CD4-positive, alpha-beta T cell treated with Interleukin-4 for 1 hour (primary cell): Measurements from ENCODE around the gene PIGW.

ENCODE experiments used
- DNase-seq, 2 donors: peaks; one replicate each; pipeline ENCODE4 v3.0.0-alpha.2; 2020 to 2022

Gene PIGW

GRCh38 chr17:36509272-36509985 lies 25.4 kb upstream of the PIGW start:
- no peak for DNase-seq

- no peak for DNase-seq
These were observed 24.2 kb upstream of the PIGW start for GRCh38 chr17:36510636-36511035.

GRCh38 chr17:36511216-36511615 lies 23.6 kb upstream of the PIGW start:
- no peak for DNase-seq

- no peak for DNase-seq
These were observed 22.1 kb upstream of the PIGW start for GRCh38 chr17:36512641-36513040.

GRCh38 chr17:36514856-36515255 lies 19.9 kb upstream of the PIGW start:
- no peak for DNase-seq

- no peak for DNase-seq
These were observed 18.9 kb upstream of the PIGW start for GRCh38 chr17:36515837-36516236.

- no peak for DNase-seq
These were observed 11.7 kb upstream of the PIGW start for GRCh38 chr17:36523113-36523512.

- no peak for DNase-seq
These were observed 10.3 kb upstream of the PIGW start for GRCh38 chr17:36524428-36524876.

GRCh38 chr17:36525113-36525512 lies 9.7 kb upstream of the PIGW start:
- DNase-seq = no peak

GRCh38 chr17:36525888-36526287 lies 8.9 kb upstream of the PIGW start:
- DNase-seq = no peak

GRCh38 chr17:36527621-36528250 lies 7.1 kb upstream of the PIGW start:
- DNase-seq = no peak

- DNase-seq = no peak
These were observed 5.7 kb upstream of the PIGW start for GRCh38 chr17:36529121-36529520.

GRCh38 chr17:36532435-36532975 lies 2.3 kb upstream of the PIGW start:
- DNase-seq = no peak

- DNase-seq = peak; percentile 56 to 63
These were observed 600 bp upstream of the PIGW start for GRCh38 chr17:36533935-36534839.

GRCh38 chr17:36535669-36536081 lies 888 bp downstream of the PIGW start:
- DNase-seq = no peak

- no peak for DNase-seq
These were observed 5.9 kb downstream of the PIGW start for GRCh38 chr17:36540696-36541095.

GRCh38 chr17:36542755-36543154 lies 8.0 kb downstream of the PIGW start:
- DNase-seq = no peak

GRCh38 chr17:36544044-36544306 lies 9.2 kb downstream of the PIGW start:
- DNase-seq = peak in 1 of 2 donors; percentile 37

GRCh38 chr17:36544307-36545076 lies 9.7 kb downstream of the PIGW start, which contains the start of gene GGNBP2:
TSS of gene GGNBP2 (plus strand) at chr17:36544919. CDS start at chr17:36545725, 806 bp downstream.
- DNase-seq = peak; percentile 92 to 94

- no peak for DNase-seq
These were observed 10.3 kb downstream of the PIGW start for GRCh38 chr17:36545077-36545464.

GRCh38 chr17:36545465-36546417 lies 11.0 kb downstream of the PIGW start:
- peak; percentile 97 to 98 for DNase-seq
